Esophagus muscularis mucosa (tissue), 4 donors: Measurements from ENCODE around the gene CCDC148. TPM values are rescaled to one million over a fixed set of nuclear protein-coding genes. Genes with fewer than 3 reads are reported as not detected.

Experiments used
- DNase-seq: peaks from one replicate; pipeline ENCODE4 v3.0.0-alpha.2; 2017; ENCODE audit errors: extremely low spot score
- H3K27ac ChIP-seq, 4 donors: fragments of 200-600 bp; sonication (generic); replicated peaks in 1 of 4; 1 replicate in 3 of 4; 2 replicates in 1 of 4; pipeline ENCODE4 v1.5.1; 2016 to 2019; ENCODE audit warnings: mild to moderate bottlenecking in 1 of 4
- H3K27me3 ChIP-seq, 4 donors: fragments of 200-600 bp; sonication (generic); one replicate each; pipeline versions ENCODE4 v1.5.1 to v1.6.0; 2016 to 2019
- H3K36me3 ChIP-seq, 4 donors: fragments of 200-600 bp; sonication (generic); one replicate each; pipeline ENCODE4 v1.5.1; 2016 to 2019
- H3K4me1 ChIP-seq, 4 donors: fragments of 200-600 bp; sonication (generic); one replicate each; pipeline ENCODE4 v1.5.1; 2016 to 2019
- H3K4me3 ChIP-seq, 4 donors: fragments of 200-600 bp; sonication (generic); 1 replicate in 2 of 4; 2 replicates in 2 of 4; pipeline ENCODE4 v1.5.1; 2016 to 2019; ENCODE audit warnings: mild to moderate bottlenecking in 4 of 4, moderate library complexity in 1 of 4
- H3K9me3 ChIP-seq, 4 donors: fragments of 200-600 bp; sonication (generic); 1 replicate in 3 of 4; 2 replicates in 1 of 4; pipeline ENCODE4 v1.5.1; 2016 to 2019
- CTCF ChIP-seq, 3 experiments: fragments of 200-600 bp in 2 of 3; fragments of 450-650 bp in 1 of 3; sonication (generic) in 2 of 3; IDR thresholded peaks; one replicate each; pipeline ENCODE4 v1.5.1; 2017 to 2019; ENCODE audit warnings: antibody characterized with exemption in 3 of 3, mild to moderate bottlenecking in 2 of 3, moderate library complexity in 1 of 3
- EP300 ChIP-seq: sonication (generic); formaldehyde crosslinking; IDR thresholded peaks from one replicate; pipeline ENCODE4 v1.6.1; 2017; ENCODE audit warnings: antibody characterized with exemption
- POLR2A ChIP-seq: fragments of 450-650 bp; IDR thresholded peaks from one replicate; pipeline ENCODE4 v1.6.1; 2017; ENCODE audit warnings: antibody characterized with exemption, moderate library complexity, mild to moderate bottlenecking, low read depth
- POLR2AphosphoS5 ChIP-seq, 2 donors: sonication (generic); formaldehyde crosslinking; IDR thresholded peaks; one replicate each; pipeline ENCODE4 v1.6.1; 2017; ENCODE audit warnings: antibody characterized with exemption in 2 of 2
- WGBS: methylation state at CpG from one replicate; pipeline ENCODE4 v1.1.5; 2018; 5-methylcytosine and 5-hydroxymethylcytosine counted together
- intact Hi-C: fragments of 100-400 bp; cut with DNase I; formaldehyde crosslinking; loops from one replicate; pipeline ENCODE4 v1.15.1; 2023
- total RNA-seq, 4 donors: library from RNA; depleted of rRNA; stranded (reverse); fragments of >200 nt; gene quantifications; one replicate each; pipeline versions ENCODE4 v1.1.0 to v1.2.1, GENCODE V29; 2016

The CCDC148 gene
- total RNA-seq, 4 donors from 2014 or later = 2.1 to 3.7 (median 2.9) TPM

DNA sequence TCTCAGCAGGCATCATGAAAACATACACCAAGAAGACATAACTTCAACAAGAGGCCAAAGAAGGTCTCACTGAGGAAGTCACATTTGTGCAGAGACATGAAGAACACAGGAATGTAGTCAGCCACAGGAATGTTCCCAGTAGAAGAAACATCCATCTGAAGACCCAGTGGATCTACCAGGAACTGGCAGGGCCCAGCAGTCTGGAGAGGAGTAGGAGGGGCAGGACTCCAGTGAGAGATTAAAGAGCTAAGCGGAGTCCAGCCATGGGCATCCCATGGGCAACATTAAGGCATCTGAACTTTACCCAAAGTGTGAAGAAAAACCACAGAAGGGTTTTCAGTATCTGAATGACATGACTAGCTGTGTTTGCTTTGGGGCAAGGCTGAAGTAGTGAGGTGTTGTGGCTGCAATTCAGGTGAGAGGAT lies 251.8 kb downstream of the CCDC148 start:
- H3K4me3 ChIP-seq = no peak overlapping the region
- H3K36me3 ChIP-seq = no peaks in the 10 kb centered on the region
- no peak for DNase-seq
- no peaks in the 10 kb centered on the region for H3K27me3 ChIP-seq
- no peaks in the 10 kb centered on the region for H3K9me3 ChIP-seq
- peaks cover 0 to 9% (median 2%) of the 10 kb centered on the region in 4 donors for H3K4me1 ChIP-seq
- intact Hi-C loops = no loop called here
- TF ChIP-seq POLR2A (no peak), EP300 (no peak), CTCF (IDR thresholded peaks at IDR 0.05) (no peak), POLR2AphosphoS5 (IDR thresholded peaks at IDR 0.05) (no peak)
- 75% methylated on average over 1 of the region's 1 CpG for WGBS
- H3K27ac ChIP-seq = no peak overlapping the region

DNA sequence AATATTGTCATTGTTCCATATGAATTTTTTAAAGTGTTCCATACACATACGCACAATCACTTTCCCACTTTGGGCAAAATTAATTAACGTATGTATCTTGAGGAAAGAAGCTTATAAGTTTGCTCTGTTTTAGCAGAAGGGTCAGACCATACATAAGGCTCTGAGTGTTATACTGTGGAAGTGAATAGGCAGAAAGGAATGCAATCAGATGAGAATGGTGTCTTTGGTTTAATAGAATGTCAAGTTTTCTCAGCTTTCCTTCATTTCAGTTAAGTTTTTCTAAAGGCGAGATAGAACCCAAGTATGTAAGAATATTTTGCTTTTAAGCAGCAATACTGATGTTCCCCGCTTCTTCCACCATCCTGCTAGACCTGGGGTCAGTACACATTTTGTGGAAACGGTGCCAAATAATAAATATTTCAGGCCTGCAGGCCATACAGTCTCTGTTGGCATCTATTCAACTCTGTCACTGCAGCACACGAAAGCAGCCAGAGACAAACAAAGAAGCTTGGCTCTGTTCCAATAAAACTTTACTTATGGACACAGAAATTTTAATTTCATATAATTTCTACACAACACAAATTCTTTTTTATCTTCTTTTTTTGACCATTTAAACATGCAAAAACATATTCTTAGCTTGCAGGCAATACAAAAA lies 254.3 kb downstream of the CCDC148 start:
- Histone ChIP-seq H3K9me3 (no peaks in the 10 kb centered on the region), H3K27ac (no peak overlapping the region), H3K4me1 (peaks cover 0 to 9% (median 2%) of the 10 kb centered on the region in 4 donors), H3K4me3 (no peak overlapping the region), H3K36me3 (no peaks in the 10 kb centered on the region), H3K27me3 (no peaks in the 10 kb centered on the region)
- intact Hi-C loops = no loop called here
- DNase-seq = no peak
- TF ChIP-seq POLR2A (no peak), EP300 (no peak)
- WGBS = 54% methylated on average over 6 of the region's 6 CpGs

GRCh38 chr2:158199928-158200650 lies 256.5 kb downstream of the CCDC148 start:
- H3K36me3 ChIP-seq = no peaks in the 10 kb centered on the region
- WGBS = 90% methylated on average over 2 of the region's 2 CpGs
- no peak overlapping the region for H3K27ac ChIP-seq
- H3K4me1 ChIP-seq = peaks cover 0 to 9% (median 2%) of the 10 kb centered on the region in 4 donors
- H3K9me3 ChIP-seq = no peaks in the 10 kb centered on the region
- H3K4me3 ChIP-seq = no peak overlapping the region
- intact Hi-C loops = loop anchor here (10.0 kb wide), 1 partner anchor 255 kb away; the partner anchor contains the start of genes CCDC148 and PKP4
- H3K27me3 ChIP-seq = no peaks in the 10 kb centered on the region
- TF ChIP-seq EP300 (no peak), POLR2A (no peak), CTCF (IDR thresholded peaks at IDR 0.05) (no peak), POLR2AphosphoS5 (IDR thresholded peaks at IDR 0.05) (no peak)
- no peak for DNase-seq

- Histone ChIP-seq H3K4me3 (no peak overlapping the region), H3K9me3 (no peaks in the 10 kb centered on the region), H3K27ac (no peak overlapping the region), H3K36me3 (no peaks in the 10 kb centered on the region), H3K4me1 (peaks cover 0 to 9% (median 2%) of the 10 kb centered on the region in 4 donors), H3K27me3 (no peaks in the 10 kb centered on the region)
- DNase-seq = no peak
- intact Hi-C loops = loop anchor here (10.0 kb wide), 1 partner anchor 257 kb away; the partner anchor contains the start of genes CCDC148 and PKP4
- 88% methylated on average over 1 of the region's 1 CpG for WGBS
- TF ChIP-seq POLR2AphosphoS5 (IDR thresholded peaks at IDR 0.05) (no peak), POLR2A (no peak), EP300 (no peak), CTCF (IDR thresholded peaks at IDR 0.05) (no peak)
Observed at GRCh38 chr2:158197940-158198339, 258.6 kb downstream of the CCDC148 start.

- no peak overlapping the region for H3K4me3 ChIP-seq
- H3K4me1 ChIP-seq = peaks cover 0 to 17% (median 15%) of the 10 kb centered on the region in 4 donors
- H3K36me3 ChIP-seq = no peaks in the 10 kb centered on the region
- intact Hi-C loops = loop anchor here (10.0 kb wide), 1 partner anchor 261 kb away; the partner anchor contains the start of genes CCDC148 and PKP4
- H3K27ac ChIP-seq = no peak overlapping the region
- no peaks in the 10 kb centered on the region for H3K9me3 ChIP-seq
- no peak for DNase-seq
- H3K27me3 ChIP-seq = no peaks in the 10 kb centered on the region
- TF ChIP-seq POLR2AphosphoS5 (IDR thresholded peaks at IDR 0.05) = no peak
- no peak for TF ChIP-seq CTCF (IDR thresholded peaks at IDR 0.05)
- TF ChIP-seq POLR2A = no peak
- no peak for TF ChIP-seq EP300
- 100% methylated on average over 2 of the region's 2 CpGs for WGBS
Observed at GRCh38 chr2:158194229-158194628, 262.3 kb downstream of the CCDC148 start.
